SIG-M5 treated with dmso at 0.1 percent for 504 hours (cell line): Measurements from ENCODE around the gene FRMD1.

Experiments
- DNase-seq: peaks from one replicate; lab custom pipeline; 2025; ENCODE audit not compliant: unreplicated experiment; lab: John Stamatoyannopoulos, UW

FRMD1 gene

DNA sequence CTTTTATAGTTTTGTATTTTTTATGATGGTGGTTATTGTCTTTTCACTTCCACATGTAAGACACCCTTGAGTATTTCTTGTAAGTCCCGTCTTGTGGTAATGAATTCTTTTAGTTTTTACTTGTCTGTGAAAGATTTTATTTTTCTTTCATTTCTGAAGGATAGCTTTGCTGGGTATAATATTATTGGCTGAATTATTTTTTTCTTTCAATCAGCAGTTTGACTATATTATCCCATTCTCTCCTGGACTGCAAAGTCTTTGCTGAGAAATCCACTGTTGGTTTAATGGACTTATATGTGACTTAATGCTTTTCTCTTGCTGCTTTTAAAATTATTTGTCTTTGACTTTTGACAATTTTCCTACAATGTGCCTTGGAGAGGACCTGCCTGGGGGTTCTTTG lies 67.7 kb downstream of the FRMD1 start:
- no peak for DNase-seq

DNA sequence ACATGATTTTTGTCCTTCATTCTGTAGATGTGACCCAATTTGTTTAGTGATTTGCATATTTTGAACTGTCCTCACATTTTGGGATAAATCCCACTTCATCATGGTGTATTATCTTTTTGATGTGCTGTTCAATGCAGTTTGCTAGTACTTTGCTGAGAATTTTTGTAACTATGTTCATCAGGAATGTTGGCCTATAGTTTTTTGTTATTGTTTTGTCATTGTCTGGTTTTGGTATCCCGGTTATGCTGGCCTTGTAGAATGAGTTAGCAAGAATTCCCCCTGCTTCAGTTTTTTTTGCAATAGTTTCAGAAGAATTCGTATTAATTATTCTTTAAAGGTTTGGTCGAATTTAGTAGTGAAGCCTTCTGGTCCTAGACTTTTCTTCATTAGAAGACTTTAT lies 69.7 kb downstream of the FRMD1 start:
- DNase-seq: no peak

DNA sequence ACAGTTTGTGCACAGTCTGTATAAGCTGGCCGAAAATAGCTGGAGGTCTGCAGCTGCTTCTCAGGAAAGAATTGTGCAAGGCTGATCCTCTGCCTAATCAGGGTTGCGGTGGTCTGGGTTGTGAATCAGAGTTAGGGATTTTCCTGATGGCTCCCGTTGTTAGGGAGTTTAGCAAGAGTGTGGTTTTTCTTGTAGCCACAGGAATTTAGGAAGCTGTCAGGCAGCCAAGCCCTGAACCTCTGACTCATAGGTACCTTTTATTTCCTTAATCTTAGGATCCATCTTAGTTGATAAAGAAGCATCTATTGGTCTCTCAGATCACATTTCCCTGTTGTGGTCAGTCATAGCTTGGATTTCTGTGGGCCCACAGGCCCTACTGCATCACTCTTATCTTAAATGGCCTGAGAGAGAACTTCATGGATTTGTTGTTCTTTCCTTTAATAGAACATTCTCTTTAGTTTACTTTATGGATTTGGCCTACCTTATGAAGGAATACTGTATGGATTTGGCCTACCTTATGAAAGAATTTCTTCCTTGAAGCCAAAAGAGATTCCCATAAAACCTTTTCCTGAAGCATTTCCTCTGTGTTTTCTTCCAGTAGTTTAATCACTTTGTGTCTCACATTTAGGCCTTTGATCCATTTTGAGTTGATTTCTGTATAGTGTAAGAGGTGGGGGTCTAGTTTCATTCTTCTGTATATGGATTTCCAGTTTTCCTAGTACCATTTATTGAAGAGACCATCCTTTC lies 71.2 kb downstream of the FRMD1 start:
- peak; percentile 44 for DNase-seq

DNA sequence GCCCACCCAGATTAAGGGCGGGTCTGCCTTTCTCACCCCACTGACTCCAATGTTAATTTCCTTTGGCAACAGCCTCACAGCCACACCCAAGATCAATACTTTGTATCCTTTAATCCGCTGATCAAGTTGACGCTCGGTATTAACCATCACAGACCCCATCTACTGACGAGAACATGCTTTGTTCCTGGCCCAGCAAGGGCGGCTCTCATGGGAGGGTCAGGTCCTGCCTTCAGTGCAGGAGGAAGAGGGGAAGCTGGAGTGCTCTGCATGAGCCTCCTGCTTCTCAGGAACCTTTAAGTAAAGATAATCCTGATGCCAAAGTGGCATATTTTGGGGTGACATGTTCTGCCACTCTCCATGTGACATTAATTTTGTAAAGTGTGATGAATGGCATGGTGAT lies 73.2 kb downstream of the FRMD1 start:
- no peak for DNase-seq

DNA sequence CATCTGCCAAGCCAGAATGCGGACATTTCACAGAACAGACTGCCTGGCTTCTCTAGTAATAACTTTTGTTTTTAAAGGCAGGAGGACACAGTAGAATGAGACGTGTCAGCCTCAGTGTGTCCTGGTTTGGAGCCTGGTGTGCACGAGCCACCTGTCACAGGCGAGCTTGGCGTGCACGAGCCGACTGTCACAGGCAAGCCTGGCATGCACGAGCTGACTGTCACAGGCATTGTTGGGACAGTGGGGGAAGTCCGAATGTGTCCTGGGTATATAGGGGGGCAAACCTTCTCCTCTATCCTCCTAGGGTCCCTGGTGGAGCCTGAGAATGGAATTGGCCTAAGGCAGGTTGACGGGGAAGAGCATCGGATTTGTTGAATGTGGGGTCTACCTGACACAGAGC lies 74.1 kb downstream of the FRMD1 start:
- no peak for DNase-seq

DNA sequence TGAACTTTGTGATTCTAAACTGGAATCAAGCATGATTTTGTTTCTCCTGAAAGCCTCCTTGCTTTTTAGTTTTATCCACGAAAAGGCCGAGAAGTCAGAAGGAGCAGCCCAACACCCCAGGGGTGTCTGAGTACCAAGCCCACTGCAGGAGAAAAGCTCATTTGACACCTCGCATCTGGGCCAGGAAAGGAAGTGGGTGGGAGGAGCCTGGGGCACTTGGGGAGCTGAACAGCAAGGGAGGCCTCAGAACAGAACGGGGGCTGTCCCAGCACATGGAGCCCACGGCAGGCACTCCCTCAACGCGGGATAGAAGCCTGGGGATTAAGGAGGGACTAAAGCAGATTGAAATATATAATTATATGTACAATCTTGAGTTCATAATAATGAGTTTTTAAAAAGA lies 75.0 kb downstream of the FRMD1 start:
- no peak for DNase-seq
